ENCODE measurements around the gene UGT1A9.
"Not testable (repeated sequence)": the region's sequence is repeated elsewhere in the genome, so short reads cannot be mapped to it uniquely, and the experiment has no call there.

Gene UGT1A9

DNA sequence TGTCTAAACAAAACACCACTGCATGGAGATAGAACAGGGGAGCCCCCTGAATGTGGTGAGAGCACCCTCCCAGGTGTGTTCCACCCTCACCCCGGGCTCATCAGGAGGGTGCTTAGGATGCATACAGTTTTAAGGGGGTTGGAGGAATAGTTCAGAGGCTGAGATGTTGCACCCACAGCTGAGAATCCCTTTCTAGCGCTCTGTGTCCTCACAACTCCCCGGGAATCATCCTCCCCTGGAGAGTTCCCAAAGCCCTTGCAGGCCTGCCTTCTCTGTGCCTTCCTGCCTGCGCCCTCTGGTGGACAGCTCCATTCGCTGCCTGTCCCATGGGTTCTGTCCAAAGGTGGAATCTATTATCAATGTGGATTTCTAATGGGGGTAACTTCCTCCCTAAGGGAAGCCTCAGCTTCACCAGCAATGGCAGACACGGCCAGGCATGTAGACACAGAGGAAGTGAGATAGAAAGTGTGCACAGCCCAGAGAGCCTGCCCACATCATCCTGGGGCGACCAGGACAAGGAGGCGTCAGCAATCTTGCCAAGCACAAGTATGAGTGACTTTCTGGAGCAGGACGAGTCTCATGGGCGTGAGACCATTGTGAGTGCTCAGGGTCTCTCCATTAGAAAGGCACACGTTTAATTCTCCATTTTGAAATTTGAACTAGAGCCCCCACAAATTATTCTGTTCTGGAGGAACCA lies 39.8 kb downstream of the UGT1A9 start:
- DNase-seq (ENCODE audit: low read depth) = peak; percentile 51

DNA sequence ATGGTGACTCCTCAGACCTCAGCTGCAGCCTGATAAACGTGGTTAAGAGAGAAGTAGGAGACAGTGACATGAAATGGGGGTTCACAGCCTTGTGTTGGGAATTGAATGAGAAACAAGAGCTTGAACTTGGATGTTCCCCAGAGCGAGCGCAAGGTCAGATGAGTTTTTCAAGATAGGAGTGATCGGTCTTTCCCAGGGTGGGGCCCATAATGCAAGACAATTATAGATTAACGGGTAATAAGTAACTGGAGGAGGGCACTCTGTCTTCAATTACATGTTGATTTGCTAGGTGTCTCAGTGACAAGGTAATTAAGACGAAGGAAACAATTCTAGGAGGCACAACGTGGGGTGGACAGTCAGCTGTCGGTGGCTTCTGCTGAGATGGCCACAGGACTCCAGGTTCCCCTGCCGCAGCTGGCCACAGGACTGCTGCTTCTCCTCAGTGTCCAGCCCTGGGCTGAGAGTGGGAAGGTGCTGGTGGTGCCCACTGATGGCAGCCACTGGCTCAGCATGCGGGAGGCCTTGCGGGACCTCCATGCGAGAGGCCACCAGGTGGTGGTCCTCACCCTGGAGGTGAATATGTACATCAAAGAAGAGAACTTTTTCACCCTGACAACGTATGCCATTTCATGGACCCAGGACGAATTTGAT lies 41.0 kb downstream of the UGT1A9 start, which contains the start of gene UGT1A5:
TSS of gene UGT1A5 (plus strand) at position 297 of the 651 bp plus-strand sequence. CDS start at position 382, 85 bp downstream.
- DNase-seq (ENCODE audit: low read depth) = no peak

- DNase-seq (ENCODE audit: low read depth) = no peak
These were observed 41.5 kb downstream of the UGT1A9 start for GRCh38 chr2:233713262-233713615.

GRCh38 chr2:233714121-233714520 lies 42.4 kb downstream of the UGT1A9 start:
- DNase-seq (ENCODE audit: low read depth) = no peak

- no peak for DNase-seq (ENCODE audit: low read depth)
These were observed 46.9 kb downstream of the UGT1A9 start, which contains the start of gene UGT1A4 for GRCh38 chr2:233718552-233718951. UGT1A4 (plus strand) TSS chr2:233718736; CDS start chr2:233718821, 85 bp downstream.

- DNase-seq (ENCODE audit: low read depth) = no peak
These were observed 57.1 kb downstream of the UGT1A9 start, which contains the start of gene UGT1A3 for GRCh38 chr2:233728723-233729301. UGT1A3 (plus strand) TSS chr2:233729042; CDS start chr2:233729127, 85 bp downstream.

- not testable (repeated sequence) for DNase-seq (ENCODE audit: low read depth)
These were observed 65.4 kb downstream of the UGT1A9 start for GRCh38 chr2:233736868-233737653.

DNA sequence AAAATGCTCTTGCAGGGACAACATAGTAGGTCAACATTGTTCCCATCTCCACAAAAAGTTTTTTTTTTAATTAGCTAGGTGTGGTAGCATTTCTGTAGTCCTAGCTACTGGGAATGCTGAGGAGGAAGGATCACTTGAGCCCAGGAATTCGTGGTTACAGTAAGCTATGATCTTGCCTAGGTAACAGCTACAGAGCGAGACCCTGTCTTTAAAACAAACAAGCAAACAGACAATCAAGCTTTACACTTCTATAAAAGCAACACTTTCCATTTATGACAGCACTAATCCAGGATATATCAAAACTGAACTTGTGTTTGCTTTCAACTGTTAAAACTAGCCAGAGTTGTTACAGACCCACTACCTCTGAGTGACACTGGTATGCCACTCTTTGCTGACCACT lies 69.2 kb downstream of the UGT1A9 start:
- DNase-seq (ENCODE audit: low read depth) = no peak

DNA sequence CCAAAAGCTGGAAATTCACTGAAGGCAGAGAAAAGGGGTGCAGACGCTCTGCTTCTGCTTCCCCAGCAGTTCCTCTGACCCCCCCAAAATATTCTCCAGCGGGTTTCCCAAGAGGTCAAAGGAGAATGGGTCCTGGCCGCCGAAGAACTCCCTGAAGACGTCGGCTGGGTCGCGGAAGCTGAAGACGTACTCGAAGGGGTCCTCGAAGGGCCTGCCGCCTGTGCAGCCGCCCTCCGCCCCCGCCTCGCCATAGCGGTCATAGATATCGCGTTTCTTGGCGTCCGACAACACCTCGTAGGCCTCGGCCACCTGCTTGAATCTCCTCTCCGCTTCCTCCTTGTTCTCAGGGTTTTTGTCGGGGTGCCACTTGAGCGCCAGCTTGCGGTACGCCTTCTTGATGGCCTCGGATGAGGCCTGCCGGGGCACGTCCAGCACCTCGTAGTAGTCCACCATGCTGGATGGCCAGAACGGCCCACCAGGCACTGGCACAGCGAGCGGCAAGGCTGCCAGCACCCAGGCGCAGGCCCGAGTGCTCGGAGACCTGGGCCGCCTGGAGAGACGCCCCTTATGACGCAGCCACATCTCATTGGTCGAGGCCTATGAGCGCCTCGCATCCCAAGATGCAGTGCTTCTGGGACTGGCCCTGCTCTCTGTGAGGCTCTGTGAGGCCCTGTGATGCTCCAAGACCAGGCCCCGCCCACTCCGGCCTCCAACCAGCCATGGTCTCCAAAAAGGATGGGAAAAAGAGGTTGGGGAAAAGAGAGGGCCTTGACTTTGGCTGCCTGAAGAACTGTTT lies 72.0 kb downstream of the UGT1A9 start:
- no peak for DNase-seq (ENCODE audit: low read depth)

DNA sequence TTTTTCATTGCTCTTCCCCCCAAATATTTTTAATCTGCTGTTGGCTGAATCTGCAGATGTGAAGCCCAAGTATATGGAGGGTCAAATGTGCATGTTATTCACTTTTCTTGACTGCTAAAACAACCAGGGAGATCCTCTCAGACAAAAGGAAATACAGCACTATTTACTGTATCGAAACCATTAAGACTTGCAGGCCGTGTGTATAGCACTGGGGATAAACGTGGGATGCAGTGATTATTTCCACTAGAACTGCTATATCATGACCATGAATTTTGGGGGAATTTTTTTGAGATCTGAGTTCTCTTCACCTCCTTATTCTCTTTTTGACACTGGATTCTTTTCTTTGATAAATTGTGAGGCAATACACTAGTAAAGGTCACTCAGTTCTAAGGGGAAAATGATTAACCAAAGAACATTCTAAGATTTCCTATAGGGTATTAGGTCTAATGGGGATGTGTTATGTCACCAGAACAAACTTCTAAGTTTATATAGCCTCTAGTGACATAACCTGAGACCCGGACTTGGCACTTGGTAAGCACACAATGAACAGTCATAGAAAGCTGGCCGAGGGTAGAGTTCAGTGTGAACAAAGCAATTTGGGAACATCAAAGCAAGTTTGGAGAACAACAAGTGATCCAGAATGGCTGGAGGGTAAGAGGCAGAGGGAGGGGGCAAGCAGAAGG lies 73.5 kb downstream of the UGT1A9 start:
- DNase-seq (ENCODE audit: low read depth) = no peak

DNA sequence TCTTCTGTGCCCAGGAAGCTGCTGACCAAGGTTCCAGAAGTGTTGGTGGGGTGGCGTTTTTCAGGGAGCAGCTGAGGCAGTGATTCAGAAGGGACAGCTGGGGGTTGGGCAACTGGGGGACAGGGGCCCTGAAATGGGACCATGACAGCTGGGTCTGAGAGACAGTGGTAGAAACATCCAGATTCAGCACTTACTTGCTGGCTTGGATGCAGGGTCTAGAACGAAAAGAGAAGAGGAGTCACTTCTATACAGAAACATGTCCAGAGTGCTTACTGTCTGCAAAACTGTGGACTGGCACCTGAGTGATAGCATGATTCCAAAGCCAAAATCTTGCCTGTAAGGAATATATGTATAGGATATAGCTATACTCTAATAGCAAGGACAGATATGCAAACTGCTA lies 74.1 kb downstream of the UGT1A9 start:
- not testable (repeated sequence) for DNase-seq (ENCODE audit: low read depth)

DNA sequence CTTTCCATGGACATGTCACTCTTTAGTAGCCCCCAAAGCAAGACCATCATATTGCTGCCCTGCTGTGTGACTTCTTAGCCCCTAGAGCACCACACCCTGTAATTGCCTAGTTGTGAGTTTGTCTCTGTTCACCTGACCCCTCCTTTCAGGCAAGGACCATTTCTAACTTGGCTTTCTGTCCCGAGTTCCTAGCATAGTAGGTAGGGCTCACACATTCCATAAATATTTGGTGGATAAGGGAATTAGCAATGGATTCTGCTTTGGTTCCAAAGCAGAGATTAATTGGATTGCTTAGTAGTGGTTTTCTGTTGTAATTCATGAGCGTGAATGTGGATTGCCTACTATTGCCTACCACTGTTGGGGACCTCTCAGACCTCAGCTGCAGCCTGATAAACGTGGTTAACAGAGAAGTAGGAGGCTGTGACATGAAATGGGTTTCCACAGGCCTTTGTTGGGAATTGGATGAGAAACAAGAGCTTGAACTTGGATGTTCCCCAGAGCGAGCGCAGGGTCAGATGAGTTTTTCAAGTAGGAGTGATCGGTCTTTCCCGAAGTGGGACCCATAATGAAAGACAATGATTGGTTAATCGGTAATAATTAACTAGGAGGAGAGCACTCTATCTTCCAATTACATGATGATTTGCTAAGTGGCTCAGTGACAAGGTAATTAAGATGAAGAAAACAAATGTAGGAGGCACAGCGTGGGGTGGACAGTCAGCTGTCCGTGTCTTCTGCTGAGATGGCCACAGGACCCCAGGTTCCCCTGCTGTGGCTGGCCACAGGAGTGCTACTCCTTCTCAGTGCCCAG lies 75.0 kb downstream of the UGT1A9 start:
- DNase-seq (ENCODE audit: low read depth) = no peak

DNA sequence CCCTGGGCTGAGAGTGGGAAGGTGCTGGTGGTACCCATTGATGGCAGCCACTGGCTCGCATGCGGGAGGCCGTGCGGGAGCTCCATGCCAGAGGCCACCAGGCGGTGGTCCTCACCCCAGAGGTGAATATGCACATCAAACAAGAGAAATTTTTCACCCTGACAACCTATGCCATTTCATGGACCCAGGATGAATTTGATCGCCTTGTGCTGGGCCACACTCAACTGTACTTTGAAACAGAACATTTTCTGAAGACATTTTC lies 75.5 kb downstream of the UGT1A9 start:
- no peak for DNase-seq (ENCODE audit: low read depth)

DNA sequence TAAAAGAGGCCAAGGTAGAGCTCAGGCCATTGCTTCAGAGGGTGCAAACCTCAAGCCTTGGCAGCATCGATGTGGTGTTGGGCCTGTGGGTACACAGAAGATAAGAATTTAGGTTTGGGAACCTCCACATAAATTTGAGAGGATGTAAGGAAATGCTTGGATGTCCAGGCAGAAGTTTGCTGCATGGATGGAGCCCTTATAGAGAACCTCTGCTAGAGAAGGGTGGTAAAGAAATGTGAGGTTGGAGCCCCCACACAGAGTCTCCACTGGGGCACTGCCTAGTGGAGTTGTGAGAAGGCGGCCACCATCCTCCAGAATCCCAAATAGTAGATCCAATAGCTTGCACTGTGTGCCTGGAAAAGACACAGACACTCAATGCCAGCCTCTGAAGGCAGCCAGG lies 79.0 kb downstream of the UGT1A9 start:
- not testable (repeated sequence) for DNase-seq (ENCODE audit: low read depth)

DNA sequence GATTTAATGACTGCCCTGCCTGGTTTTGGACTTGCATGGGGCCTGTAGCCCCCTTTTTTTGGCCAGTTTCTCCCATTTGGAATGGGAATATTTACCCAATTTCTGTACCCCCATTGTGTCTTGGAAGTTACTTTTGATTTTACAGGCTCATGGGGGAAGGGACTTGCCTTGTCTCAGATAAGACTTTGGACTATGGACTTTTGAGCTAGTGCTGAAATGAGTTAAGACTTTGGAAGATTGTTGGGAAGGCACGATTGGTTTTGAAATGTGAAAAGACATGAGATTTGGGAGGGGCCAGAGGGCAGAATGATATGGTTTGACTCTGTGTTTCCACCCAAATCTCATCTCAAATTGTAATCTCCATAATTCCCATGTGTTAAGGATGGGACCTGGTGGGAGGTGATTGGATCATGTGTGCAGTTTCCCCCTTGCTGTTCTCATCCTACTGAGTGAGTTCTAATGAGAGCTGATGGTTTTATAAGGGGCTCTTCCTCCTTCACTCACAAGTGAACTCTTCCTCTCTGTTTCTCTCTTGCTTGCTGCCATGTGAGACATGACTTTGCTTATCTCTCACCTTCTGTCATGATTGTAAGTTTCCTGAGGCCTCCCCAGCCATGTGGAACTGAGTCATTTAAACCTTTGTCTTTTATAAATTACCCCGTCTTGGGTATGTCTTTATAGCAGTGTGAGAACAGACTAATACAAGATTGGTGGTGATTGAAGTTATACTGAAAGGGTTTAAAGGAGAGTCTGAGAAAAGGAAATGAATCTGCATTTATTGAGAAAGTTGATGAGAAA lies 79.7 kb downstream of the UGT1A9 start:
- DNase-seq (ENCODE audit: low read depth) = not testable (repeated sequence)

GRCh38 chr2:233754872-233755611 lies 83.3 kb downstream of the UGT1A9 start:
- no peak for DNase-seq (ENCODE audit: low read depth)

- no peak for DNase-seq (ENCODE audit: low read depth)
These were observed 84.9 kb downstream of the UGT1A9 start for GRCh38 chr2:233756429-233757081.

GRCh38 chr2:233758141-233758540 lies 86.4 kb downstream of the UGT1A9 start:
- DNase-seq (ENCODE audit: low read depth) = no peak
